H1 (cell line): ENCODE measurements around the gene TNFRSF6B.

Experiments used
- CBX5 ChIP-seq: fragments of 300-800, 300-1000 bp; sonication (generic); IDR thresholded peaks from 2 replicates; pipeline ENCODE4 v1.7.1; 2016; ENCODE audit warnings: antibody characterized with exemption, low read length, low read depth
- EZH2 ChIP-seq: fragments of 200-600 bp; sonication (generic); IDR thresholded peaks from 2 replicates; pipeline ENCODE4 v1.7.1; 2012; ENCODE audit warnings: low read depth, mild to moderate bottlenecking, moderate library complexity, low read length, inconsistent platforms; ENCODE audit not compliant: severe bottlenecking
- JUN ChIP-seq: IDR thresholded peaks from 2 replicates; pipeline ENCODE4 v1.6.1; 2011; ENCODE audit warnings: low read depth, mild to moderate bottlenecking, improper control_type of control experiment, low read length
- MAFK ChIP-seq: IDR thresholded peaks from 2 replicates; pipeline ENCODE4 v1.6.1; 2012; ENCODE audit warnings: low read depth, mild to moderate bottlenecking, improper control_type of control experiment, low read length
- RAD21 ChIP-seq, 2 experiments: IDR thresholded peaks in 1 of 2; conservative IDR thresholded peaks in 1 of 2; 2 replicates each; pipeline ENCODE4 v1.6.1; 2011; ENCODE audit warnings: low read depth in 2 of 2, low read length in 2 of 2, improper control_type of control experiment in 1 of 2, inconsistent platforms in 1 of 2, mild to moderate bottlenecking in 1 of 2, moderate library complexity in 1 of 2
- RFX5 ChIP-seq: IDR thresholded peaks from 2 replicates; pipeline ENCODE4 v1.6.1; 2011; ENCODE audit warnings: low read depth, low read length, improper control_type of control experiment, borderline replicate concordance
- SIN3A ChIP-seq, 2 experiments: IDR thresholded peaks in 1 of 2; conservative IDR thresholded peaks in 1 of 2; 2 replicates each; pipeline ENCODE4 v1.6.1; 2011 to 2012; ENCODE audit warnings: low read length in 2 of 2, improper control_type of control experiment in 1 of 2, low read depth in 1 of 2, mild to moderate bottlenecking in 1 of 2
- ZNF274 ChIP-seq: IDR thresholded peaks from 2 replicates; pipeline ENCODE4 v1.7.0; 2012; ENCODE audit warnings: low read length, borderline replicate concordance; ENCODE audit errors: extremely low read depth
- TF ChIP-seq, protein P1 (sequence below), 3 experiments: IDR thresholded peaks; 1 replicate in 2 of 3; 2 replicates in 1 of 3; pipeline versions ENCODE4 v1.5.1 to v1.6.1; 2011; ENCODE audit warnings: low read length in 3 of 3, mild to moderate bottlenecking in 3 of 3, inconsistent platforms in 2 of 3, low read depth in 1 of 3, moderate library complexity in 1 of 3; ENCODE audit not compliant: insufficient read depth in 1 of 3; ENCODE audit errors: control extremely low read depth in 1 of 3

DNA sequence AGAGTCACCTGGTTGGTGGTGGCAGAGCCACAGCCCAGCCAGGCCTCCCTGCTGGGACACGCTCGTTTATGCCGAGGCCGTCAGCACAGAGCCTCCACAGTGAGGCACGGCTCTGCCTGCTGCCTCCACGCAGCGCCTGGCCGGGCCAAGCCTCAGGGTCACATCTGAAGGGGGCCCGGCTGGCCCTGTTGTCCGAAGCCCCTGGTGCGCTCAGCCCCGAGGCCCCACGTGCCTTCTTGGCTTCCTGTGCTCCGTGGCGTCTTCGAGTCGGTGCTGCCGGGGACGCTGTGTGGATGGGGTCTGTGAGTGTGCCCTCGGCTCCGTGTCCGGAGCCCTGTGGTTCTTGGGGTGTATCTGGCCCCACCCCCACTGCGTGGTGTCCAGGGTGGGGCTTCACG, 10.4 kb upstream of the TNFRSF6B start:
- no peak for TF ChIP-seq EZH2
- no peak for TF ChIP-seq MAFK
- TF ChIP-seq SIN3A (conservative IDR thresholded peaks at IDR 0.05 in 1 of 2, IDR thresholded peaks at IDR 0.05 in 1 of 2; ENCODE audit: low read depth in 1 of 2, low read length in 2 of 2): no peak
- TF ChIP-seq, protein P1, sequence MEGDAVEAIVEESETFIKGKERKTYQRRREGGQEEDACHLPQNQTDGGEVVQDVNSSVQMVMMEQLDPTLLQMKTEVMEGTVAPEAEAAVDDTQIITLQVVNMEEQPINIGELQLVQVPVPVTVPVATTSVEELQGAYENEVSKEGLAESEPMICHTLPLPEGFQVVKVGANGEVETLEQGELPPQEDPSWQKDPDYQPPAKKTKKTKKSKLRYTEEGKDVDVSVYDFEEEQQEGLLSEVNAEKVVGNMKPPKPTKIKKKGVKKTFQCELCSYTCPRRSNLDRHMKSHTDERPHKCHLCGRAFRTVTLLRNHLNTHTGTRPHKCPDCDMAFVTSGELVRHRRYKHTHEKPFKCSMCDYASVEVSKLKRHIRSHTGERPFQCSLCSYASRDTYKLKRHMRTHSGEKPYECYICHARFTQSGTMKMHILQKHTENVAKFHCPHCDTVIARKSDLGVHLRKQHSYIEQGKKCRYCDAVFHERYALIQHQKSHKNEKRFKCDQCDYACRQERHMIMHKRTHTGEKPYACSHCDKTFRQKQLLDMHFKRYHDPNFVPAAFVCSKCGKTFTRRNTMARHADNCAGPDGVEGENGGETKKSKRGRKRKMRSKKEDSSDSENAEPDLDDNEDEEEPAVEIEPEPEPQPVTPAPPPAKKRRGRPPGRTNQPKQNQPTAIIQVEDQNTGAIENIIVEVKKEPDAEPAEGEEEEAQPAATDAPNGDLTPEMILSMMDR (IDR thresholded peaks at IDR 0.05; ENCODE audit: control extremely low read depth in 1 of 3, insufficient read depth in 1 of 3, low read depth in 1 of 3, low read length in 3 of 3): no peak
- no peak for TF ChIP-seq JUN
- no peak for TF ChIP-seq ZNF274
- TF ChIP-seq CBX5: no peak
- TF ChIP-seq RFX5: no peak
- no peak for TF ChIP-seq RAD21 (IDR thresholded peaks at IDR 0.05 in 1 of 2, conservative IDR thresholded peaks at IDR 0.05 in 1 of 2; ENCODE audit: low read depth in 2 of 2, low read length in 2 of 2)
